ENCODE results near the gene UBAC1.

GRCh38 chr9:136002215-136002614, 41.0 kb upstream of the UBAC1 start:
- TF ChIP-seq CTCF (IDR thresholded peaks at IDR 0.05; ENCODE audit: low read depth, low read length, missing input control), result no peak
- no peak for TF ChIP-seq TAF1 (conservative IDR thresholded peaks at IDR 0.05)
- TF ChIP-seq HNF4A (conservative IDR thresholded peaks at IDR 0.05), result no peak
- TF ChIP-seq JUND (IDR thresholded peaks at IDR 0.05), result no peak
- TF ChIP-seq MAX (IDR thresholded peaks at IDR 0.05), result no peak
- TF ChIP-seq YY1 (IDR thresholded peaks at IDR 0.05), result no peak

All from liver (tissue), 3 donors.